A673 (cell line): Measurements from ENCODE around the gene NEGR1. TPM values are rescaled to one million over a fixed set of nuclear protein-coding genes. Genes with fewer than 3 reads are reported as not detected.

Source experiments
- BruUV-seq: library from RNA; stranded (reverse); fragments of 400-500 nt; replicated peaks from 2 replicates; lab custom pipeline; 2021; lab: Mats Ljungman, UMichigan
- CTCF ChIA-PET: fragments of 300-600 bp; sonication (Branson Sonifier 250); formaldehyde crosslinking; loops from one replicate; lab custom pipeline; 2022; ENCODE audit warnings: antibody characterized with exemption; lab: Charles Lee
- POLR2A ChIA-PET: fragments of 300-600 bp; sonication (Branson Sonifier 250); formaldehyde crosslinking; loops from one replicate; lab custom pipeline; 2022; ENCODE audit warnings: antibody characterized with exemption; ENCODE audit not compliant: low non-redundant PET; lab: Charles Lee
- DNase-seq: peaks from one replicate; pipeline ENCODE4 v3.0.0-alpha.2; 2015; ENCODE audit warnings: low spot score
- H3K27ac ChIP-seq: fragments of 200-600 bp; sonication (generic); 2 replicates; pipeline ENCODE4 v1.5.1; 2016; ENCODE audit warnings: mixed run types, low read depth, mild to moderate bottlenecking, mixed read lengths, antibody characterized with exemption, low read length; ENCODE audit not compliant: poor library complexity, severe bottlenecking
- H3K27me3 ChIP-seq: fragments of 200-600 bp; sonication (generic); replicated peaks from 2 replicates; pipeline ENCODE4 v1.6.1; 2017; ENCODE audit warnings: mixed run types, low read depth, mild to moderate bottlenecking, mixed read lengths, antibody characterized with exemption, low read length; ENCODE audit not compliant: insufficient read depth, poor library complexity
- H3K36me3 ChIP-seq: fragments of 200-600 bp; sonication (generic); 2 replicates; pipeline ENCODE4 v1.6.1; 2016; ENCODE audit warnings: mixed run types, mild to moderate bottlenecking, mixed read lengths, antibody characterized with exemption, low read length; ENCODE audit not compliant: insufficient read depth, poor library complexity, severe bottlenecking
- H3K4me1 ChIP-seq: fragments of 200-600 bp; sonication (generic); 2 replicates; pipeline ENCODE4 v1.6.1; 2017; ENCODE audit warnings: mixed run types, mild to moderate bottlenecking, mixed read lengths, antibody characterized with exemption, low read length; ENCODE audit not compliant: insufficient read depth, poor library complexity, severe bottlenecking
- H3K4me3 ChIP-seq: fragments of 200-600 bp; sonication (generic); 2 replicates; pipeline ENCODE4 v1.5.1; 2016; ENCODE audit warnings: low read depth, mixed run types, mild to moderate bottlenecking, mixed read lengths, low read length; ENCODE audit not compliant: poor library complexity, severe bottlenecking
- H3K9me3 ChIP-seq: fragments of 200-600 bp; sonication (generic); 2 replicates; pipeline ENCODE4 v1.6.1; 2016; ENCODE audit warnings: mixed run types, low read depth, mild to moderate bottlenecking, mixed read lengths, antibody characterized with exemption, low read length; ENCODE audit not compliant: poor library complexity, severe bottlenecking
- CTCF ChIP-seq: fragments of 300-800, 200-600 bp; sonication (generic); conservative IDR thresholded peaks from 2 replicates; pipeline ENCODE4 v1.5.1; 2017; ENCODE audit warnings: low read depth, mild to moderate bottlenecking, antibody characterized with exemption, low read length, moderate library complexity, mixed read lengths
- EZH2 ChIP-seq: fragments of 200-600 bp; sonication (generic); IDR thresholded peaks from 2 replicates; pipeline ENCODE4 v1.6.1; 2017; ENCODE audit warnings: borderline replicate concordance, low read depth, mild to moderate bottlenecking, mixed read lengths, antibody characterized with exemption, low read length; ENCODE audit not compliant: poor library complexity, severe bottlenecking
- intact Hi-C: fragments of 100-400 bp; cut with micrococcal nuclease; formaldehyde crosslinking; loops from one replicate; pipeline ENCODE4 v1.10.0; 2022; ENCODE audit not compliant: unreplicated experiment
- total RNA-seq: library from RNA; stranded (reverse); gene quantifications from 2 replicates; pipeline ENCODE4 v1.2.3, GENCODE V29; 2021

The NEGR1 gene
- total RNA-seq, 1 experiment from 2014 or later, result 7.6 TPM

DNA sequence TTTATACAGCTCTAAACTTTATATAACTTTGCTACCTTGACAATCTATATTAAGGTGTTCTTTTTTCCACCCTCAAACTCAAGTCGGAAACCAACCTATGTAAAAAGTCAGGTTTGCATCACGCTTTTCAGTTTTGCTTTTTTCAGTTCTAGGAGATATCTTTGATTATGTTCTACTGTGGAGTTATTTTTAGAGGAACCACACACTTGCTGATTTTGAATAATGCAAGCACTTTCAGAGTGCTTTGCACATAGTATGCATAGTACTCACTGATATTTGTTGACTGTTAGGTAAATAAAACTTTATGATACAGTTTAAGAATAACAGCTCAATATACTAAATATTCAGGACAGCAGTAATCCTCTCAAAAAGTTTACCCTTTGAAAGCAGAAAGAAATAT, 637.3 kb downstream of the NEGR1 start:
- POLR2A ChIA-PET, result no interaction called here
- intact Hi-C loops, result no loop called here
- H3K4me3 ChIP-seq, result no peak overlapping the region
- BruUV-seq, result no TSS peak
- no peaks in the 10 kb centered on the region for H3K4me1 ChIP-seq
- H3K27ac ChIP-seq, result no peak overlapping the region
- TF ChIP-seq EZH2 (no peak), CTCF (no peak)
- H3K9me3 ChIP-seq, result no peaks in the 10 kb centered on the region
- H3K27me3 ChIP-seq, result no peaks in the 10 kb centered on the region
- no peak for DNase-seq
- H3K36me3 ChIP-seq, result no peaks in the 10 kb centered on the region
- CTCF ChIA-PET, result no interaction called here

- TF ChIP-seq EZH2 (no peak), CTCF (no peak)
- no TSS peak for BruUV-seq
- H3K4me1 ChIP-seq, result no peaks in the 10 kb centered on the region
- ChIA-PET POLR2A (no interaction called here), CTCF (no interaction called here)
- intact Hi-C loops, result no loop called here
- no peaks in the 10 kb centered on the region for H3K36me3 ChIP-seq
- H3K9me3 ChIP-seq, result no peaks in the 10 kb centered on the region
- H3K27ac ChIP-seq, result no peak overlapping the region
- no peak for DNase-seq
- no peaks in the 10 kb centered on the region for H3K27me3 ChIP-seq
- H3K4me3 ChIP-seq, result no peak overlapping the region
Measured at GRCh38 chr1:71641903-71642302, 640.4 kb downstream of the NEGR1 start.

DNA sequence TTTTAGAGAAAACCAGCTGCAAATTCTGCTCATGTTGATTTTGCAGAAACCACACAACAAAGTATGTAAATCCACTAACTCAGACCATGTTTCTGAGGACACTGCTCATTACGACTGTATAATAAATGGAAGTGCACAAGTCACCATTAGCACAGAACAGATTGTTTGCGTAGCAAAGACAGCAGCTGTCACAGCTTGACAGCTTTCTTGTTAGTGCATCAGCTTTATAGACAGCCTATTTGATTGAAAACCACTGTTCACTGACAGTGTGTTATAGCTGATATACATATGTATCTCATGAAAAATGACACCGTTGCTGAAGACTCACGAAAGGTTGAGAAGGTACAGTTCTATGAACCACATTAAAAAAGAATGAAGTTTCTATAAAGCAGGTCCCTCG, 641.3 kb downstream of the NEGR1 start:
- TF ChIP-seq EZH2 (no peak), CTCF (no peak)
- no peaks in the 10 kb centered on the region for H3K4me1 ChIP-seq
- H3K36me3 ChIP-seq, result no peaks in the 10 kb centered on the region
- H3K9me3 ChIP-seq, result no peaks in the 10 kb centered on the region
- no peak for DNase-seq
- POLR2A ChIA-PET, result no interaction called here
- intact Hi-C loops, result no loop called here
- CTCF ChIA-PET, result no interaction called here
- no TSS peak for BruUV-seq
- H3K27me3 ChIP-seq, result no peaks in the 10 kb centered on the region
- no peak overlapping the region for H3K27ac ChIP-seq
- H3K4me3 ChIP-seq, result no peak overlapping the region
